Ishikawa (cell line): ENCODE results near the gene OR52N2.

Experiments used
- MAX ChIP-seq: IDR thresholded peaks from 2 replicates; pipeline ENCODE4 v1.6.1; 2012
- TEAD4 ChIP-seq: IDR thresholded peaks from 2 replicates; pipeline ENCODE4 v1.6.1; 2012

- TF ChIP-seq TEAD4: no peak
- TF ChIP-seq MAX: no peak
Observed at GRCh38 chr11:5809905-5810795, 1.4 kb downstream of the OR52N2 start.
